ENCODE results near the gene ATP6V0A4. TPM values are rescaled to one million over a fixed set of nuclear protein-coding genes. Genes with fewer than 3 reads are reported as not detected.

Gene ATP6V0A4
- total RNA-seq, 1 experiment from 2014 or later, result not detected

DNA sequence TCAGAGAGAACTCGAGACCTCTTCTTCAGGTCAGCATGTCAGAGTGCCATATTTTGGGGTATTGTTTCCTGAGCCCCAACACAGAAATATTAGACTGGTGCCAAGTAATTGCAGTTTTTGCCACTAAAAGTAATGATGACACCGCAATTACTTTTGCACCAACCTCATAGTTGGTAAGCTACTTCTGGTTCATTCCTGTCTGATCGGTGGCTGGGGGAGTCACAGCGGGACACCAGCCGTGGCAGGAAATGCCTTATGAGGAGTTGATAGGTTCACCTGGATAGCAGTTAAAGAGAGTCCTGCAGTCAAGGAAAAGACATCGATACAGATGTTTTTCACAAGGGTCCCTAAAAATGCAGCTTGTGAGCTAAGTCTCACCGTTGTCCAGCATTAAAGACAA, 23.9 kb upstream of the ATP6V0A4 start:
- intact Hi-C loops (cut with micrococcal nuclease), result no loop called here
- no peak overlapping the region for H3K4me3 ChIP-seq (replicated peaks in 1 of 2; ENCODE audit: low read depth in 1 of 2, low read length in 2 of 2)
- no peaks in the 10 kb centered on the region for H3K36me3 ChIP-seq (ENCODE audit: control insufficient read depth in 1 of 2, insufficient read depth in 2 of 2, low read length in 2 of 2)
- no peak for TF ChIP-seq CBX3 (IDR thresholded peaks at IDR 0.05; ENCODE audit: low read depth)
- TF ChIP-seq ZBTB33 (IDR thresholded peaks at IDR 0.05; ENCODE audit: extremely low read depth, insufficient replicate concordance, low read length), result no peak
- TF ChIP-seq ELF1 (IDR thresholded peaks at IDR 0.05; ENCODE audit: borderline replicate concordance, low read depth), result no peak
- no peak for TF ChIP-seq TCF7L2 (IDR thresholded peaks at IDR 0.05; ENCODE audit: borderline replicate concordance, extremely low read depth, insufficient read depth, insufficient read length)
- no peak for TF ChIP-seq JUND (IDR thresholded peaks at IDR 0.05)
- no peak for TF ChIP-seq POLR2A (IDR thresholded peaks at IDR 0.05; ENCODE audit: borderline replicate concordance, extremely low read depth, insufficient read depth, insufficient read length)
- TF ChIP-seq, protein P1, sequence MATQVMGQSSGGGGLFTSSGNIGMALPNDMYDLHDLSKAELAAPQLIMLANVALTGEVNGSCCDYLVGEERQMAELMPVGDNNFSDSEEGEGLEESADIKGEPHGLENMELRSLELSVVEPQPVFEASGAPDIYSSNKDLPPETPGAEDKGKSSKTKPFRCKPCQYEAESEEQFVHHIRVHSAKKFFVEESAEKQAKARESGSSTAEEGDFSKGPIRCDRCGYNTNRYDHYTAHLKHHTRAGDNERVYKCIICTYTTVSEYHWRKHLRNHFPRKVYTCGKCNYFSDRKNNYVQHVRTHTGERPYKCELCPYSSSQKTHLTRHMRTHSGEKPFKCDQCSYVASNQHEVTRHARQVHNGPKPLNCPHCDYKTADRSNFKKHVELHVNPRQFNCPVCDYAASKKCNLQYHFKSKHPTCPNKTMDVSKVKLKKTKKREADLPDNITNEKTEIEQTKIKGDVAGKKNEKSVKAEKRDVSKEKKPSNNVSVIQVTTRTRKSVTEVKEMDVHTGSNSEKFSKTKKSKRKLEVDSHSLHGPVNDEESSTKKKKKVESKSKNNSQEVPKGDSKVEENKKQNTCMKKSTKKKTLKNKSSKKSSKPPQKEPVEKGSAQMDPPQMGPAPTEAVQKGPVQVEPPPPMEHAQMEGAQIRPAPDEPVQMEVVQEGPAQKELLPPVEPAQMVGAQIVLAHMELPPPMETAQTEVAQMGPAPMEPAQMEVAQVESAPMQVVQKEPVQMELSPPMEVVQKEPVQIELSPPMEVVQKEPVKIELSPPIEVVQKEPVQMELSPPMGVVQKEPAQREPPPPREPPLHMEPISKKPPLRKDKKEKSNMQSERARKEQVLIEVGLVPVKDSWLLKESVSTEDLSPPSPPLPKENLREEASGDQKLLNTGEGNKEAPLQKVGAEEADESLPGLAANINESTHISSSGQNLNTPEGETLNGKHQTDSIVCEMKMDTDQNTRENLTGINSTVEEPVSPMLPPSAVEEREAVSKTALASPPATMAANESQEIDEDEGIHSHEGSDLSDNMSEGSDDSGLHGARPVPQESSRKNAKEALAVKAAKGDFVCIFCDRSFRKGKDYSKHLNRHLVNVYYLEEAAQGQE (IDR thresholded peaks at IDR 0.05; ENCODE audit: low read depth), result no peak
- TF ChIP-seq, protein P2, sequence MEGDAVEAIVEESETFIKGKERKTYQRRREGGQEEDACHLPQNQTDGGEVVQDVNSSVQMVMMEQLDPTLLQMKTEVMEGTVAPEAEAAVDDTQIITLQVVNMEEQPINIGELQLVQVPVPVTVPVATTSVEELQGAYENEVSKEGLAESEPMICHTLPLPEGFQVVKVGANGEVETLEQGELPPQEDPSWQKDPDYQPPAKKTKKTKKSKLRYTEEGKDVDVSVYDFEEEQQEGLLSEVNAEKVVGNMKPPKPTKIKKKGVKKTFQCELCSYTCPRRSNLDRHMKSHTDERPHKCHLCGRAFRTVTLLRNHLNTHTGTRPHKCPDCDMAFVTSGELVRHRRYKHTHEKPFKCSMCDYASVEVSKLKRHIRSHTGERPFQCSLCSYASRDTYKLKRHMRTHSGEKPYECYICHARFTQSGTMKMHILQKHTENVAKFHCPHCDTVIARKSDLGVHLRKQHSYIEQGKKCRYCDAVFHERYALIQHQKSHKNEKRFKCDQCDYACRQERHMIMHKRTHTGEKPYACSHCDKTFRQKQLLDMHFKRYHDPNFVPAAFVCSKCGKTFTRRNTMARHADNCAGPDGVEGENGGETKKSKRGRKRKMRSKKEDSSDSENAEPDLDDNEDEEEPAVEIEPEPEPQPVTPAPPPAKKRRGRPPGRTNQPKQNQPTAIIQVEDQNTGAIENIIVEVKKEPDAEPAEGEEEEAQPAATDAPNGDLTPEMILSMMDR (IDR thresholded peaks at IDR 0.05 in 2 of 3, conservative IDR thresholded peaks at IDR 0.05 in 1 of 3; ENCODE audit: borderline replicate concordance in 1 of 3, insufficient read depth in 1 of 3, low read depth in 2 of 3, low read length in 2 of 3), result no peak
- TF ChIP-seq SRF (IDR thresholded peaks at IDR 0.05; ENCODE audit: low read depth), result no peak
- TF ChIP-seq EGR1 (IDR thresholded peaks at IDR 0.05; ENCODE audit: low read depth), result no peak
- TF ChIP-seq POLR2AphosphoS5 (IDR thresholded peaks at IDR 0.05; ENCODE audit: low read depth, low read length), result no peak
- TF ChIP-seq ZFX (IDR thresholded peaks at IDR 0.05), result no peak
- TF ChIP-seq, protein P3, sequence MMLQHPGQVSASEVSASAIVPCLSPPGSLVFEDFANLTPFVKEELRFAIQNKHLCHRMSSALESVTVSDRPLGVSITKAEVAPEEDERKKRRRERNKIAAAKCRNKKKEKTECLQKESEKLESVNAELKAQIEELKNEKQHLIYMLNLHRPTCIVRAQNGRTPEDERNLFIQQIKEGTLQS (IDR thresholded peaks at IDR 0.05), result no peak
- no peak for TF ChIP-seq EZH2 (IDR thresholded peaks at IDR 0.05)
- no peak for TF ChIP-seq EZH2phosphoT487 (IDR thresholded peaks at IDR 0.05; ENCODE audit: borderline replicate concordance)
- TF ChIP-seq RAD21 (IDR thresholded peaks at IDR 0.05; ENCODE audit: low read depth), result no peak
- no peaks in the 10 kb centered on the region for H3K79me2 ChIP-seq (ENCODE audit: insufficient read depth, low read length)
- DNase-seq (ENCODE audit: low read depth, low spot score), result no peak
- no peaks in the 10 kb centered on the region for H3K9me3 ChIP-seq (ENCODE audit: control insufficient read depth in 1 of 2, insufficient read depth in 1 of 2, low read depth in 1 of 2, low read length in 2 of 2)
- no peaks in the 10 kb centered on the region for H4K20me1 ChIP-seq (ENCODE audit: insufficient read depth)
- no peak for ATAC-seq
- no peak overlapping the region for H3K27ac ChIP-seq (ENCODE audit: low read depth, low read length)
- no TSS peak for BruUV-seq (replicated peaks)
- no peak overlapping the region for H3K4me2 ChIP-seq (ENCODE audit: low read length)
- no peak overlapping the region for H3K9ac ChIP-seq (ENCODE audit: low read length)
- H3K9me2 ChIP-seq (ENCODE audit: insufficient read depth), result no peaks in the 10 kb centered on the region
- RAD21 ChIA-PET (ENCODE audit: low non-redundant PET in 1 of 2, low total read pairs in 2 of 2, uncharacterized antibody in 2 of 2, unreplicated experiment in 2 of 2), result no interaction called here
- CTCF ChIA-PET, result no interaction called here
- no peaks in the 10 kb centered on the region for H3K27me3 ChIP-seq (ENCODE audit: insufficient read depth, low read length)
- no peak overlapping the region for H2AFZ ChIP-seq (ENCODE audit: low read depth, low read length, poor library complexity, severe bottlenecking)
- H3K4me1 ChIP-seq (ENCODE audit: control insufficient read depth in 1 of 2, insufficient read depth in 2 of 2, low read length in 2 of 2), result no peaks in the 10 kb centered on the region
- POLR2A ChIA-PET, result no interaction called here
